Testis (tissue), 3 donors: ENCODE data around the gene TPSAB1. TPM values are rescaled to one million over a fixed set of nuclear protein-coding genes. Genes with fewer than 3 reads are reported as not detected.

Experiments used
- DNase-seq: peaks from one replicate; pipeline ENCODE4 v3.0.0-alpha.2; 2019
- H3K27ac ChIP-seq, 2 donors: fragments of 200-600 bp; sonication (generic); one replicate each; pipeline ENCODE4 v1.5.1; 2019
- H3K27me3 ChIP-seq: fragments of 200-600 bp; sonication (generic); one replicate; pipeline ENCODE4 v1.5.1; 2019
- H3K36me3 ChIP-seq: fragments of 200-600 bp; sonication (generic); one replicate; pipeline ENCODE4 v1.5.1; 2017; ENCODE audit warnings: low read depth; ENCODE audit errors: missing control alignments
- H3K4me1 ChIP-seq: fragments of 200-600 bp; sonication (generic); one replicate; pipeline ENCODE4 v1.5.1; 2019
- H3K4me3 ChIP-seq, 2 donors: fragments of 200-600 bp; sonication (generic); one replicate each; pipeline ENCODE4 v1.5.1; 2017 to 2019
- H3K9me3 ChIP-seq: fragments of 200-600 bp; sonication (generic); one replicate; pipeline ENCODE4 v1.5.1; 2017
- POLR2A ChIP-seq: fragments of 450-650 bp; IDR thresholded peaks from one replicate; pipeline ENCODE4 v1.6.1; 2017; ENCODE audit warnings: antibody characterized with exemption, mild to moderate bottlenecking, moderate library complexity
- WGBS, 2 donors: methylation state at CpG; one replicate each; pipeline ENCODE4 v1.1.5; 2018; 5-methylcytosine and 5-hydroxymethylcytosine counted together
- intact Hi-C: fragments of 100-400 bp; cut with DNase I; formaldehyde crosslinking; loops from one replicate; pipeline ENCODE4 v1.15.1; 2023; ENCODE audit warnings: low total_unique reads
- polyA plus RNA-seq: library from polyadenylated mRNA; stranded (reverse); fragments of 350-450 nt; fragmentation: Illumina TruSeq; extraction: RNeasy Lipid Tissue Mini Kit (QIAGEN cat#74804); gene quantifications from one replicate; pipeline ENCODE4 v1.2.3, GENCODE V29; 2014; ENCODE audit warnings: low read depth, low replicate concordance; ENCODE audit not compliant: insufficient read depth
- total RNA-seq, 2 donors: library from RNA; depleted of rRNA; stranded (reverse); fragments of >200 nt; gene quantifications; one replicate each; pipeline ENCODE4 v1.2.3, GENCODE V29; 2016
- TF ChIP-seq, protein P1 (sequence below), 3 experiments: fragments of 450-650 bp in 2 of 3; fragments of 200-600 bp in 1 of 3; sonication (generic) in 1 of 3; IDR thresholded peaks; one replicate each; pipeline ENCODE4 v1.5.1; 2016 to 2019; ENCODE audit warnings: antibody characterized with exemption in 3 of 3, mild to moderate bottlenecking in 2 of 3, moderate library complexity in 1 of 3

Gene TPSAB1
- total and polyA plus RNA-seq, 3 donors from 2014 or later, result 11.7 to 32.0 (median 12.2) TPM

DNA sequence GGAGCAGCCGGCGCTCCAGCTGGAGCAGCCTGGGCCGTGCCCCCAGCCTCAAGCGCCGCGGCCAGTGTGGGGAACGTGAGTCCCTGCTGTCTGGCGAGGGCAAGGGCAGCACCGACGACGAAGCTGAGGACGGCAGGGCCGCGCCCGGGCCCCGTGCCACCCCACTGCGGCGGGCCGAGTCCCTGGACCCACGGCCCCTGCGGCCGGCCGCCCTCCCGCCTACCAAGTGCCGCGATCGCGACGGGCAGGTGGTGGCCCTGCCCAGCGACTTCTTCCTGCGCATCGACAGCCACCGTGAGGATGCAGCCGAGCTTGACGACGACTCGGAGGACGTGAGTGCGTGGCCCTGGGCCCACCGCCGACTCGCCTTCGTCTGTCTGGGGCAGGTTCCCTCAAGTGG, 31.4 kb upstream of the TPSAB1 start:
- Histone ChIP-seq H3K27me3 (no peaks in the 10 kb centered on the region), H3K9me3 (no peaks in the 10 kb centered on the region), H3K36me3 (no peaks in the 10 kb centered on the region), H3K4me1 (no peaks in the 10 kb centered on the region), H3K27ac (no peak overlapping the region), H3K4me3 (no peak overlapping the region)
- TF ChIP-seq, protein P1, sequence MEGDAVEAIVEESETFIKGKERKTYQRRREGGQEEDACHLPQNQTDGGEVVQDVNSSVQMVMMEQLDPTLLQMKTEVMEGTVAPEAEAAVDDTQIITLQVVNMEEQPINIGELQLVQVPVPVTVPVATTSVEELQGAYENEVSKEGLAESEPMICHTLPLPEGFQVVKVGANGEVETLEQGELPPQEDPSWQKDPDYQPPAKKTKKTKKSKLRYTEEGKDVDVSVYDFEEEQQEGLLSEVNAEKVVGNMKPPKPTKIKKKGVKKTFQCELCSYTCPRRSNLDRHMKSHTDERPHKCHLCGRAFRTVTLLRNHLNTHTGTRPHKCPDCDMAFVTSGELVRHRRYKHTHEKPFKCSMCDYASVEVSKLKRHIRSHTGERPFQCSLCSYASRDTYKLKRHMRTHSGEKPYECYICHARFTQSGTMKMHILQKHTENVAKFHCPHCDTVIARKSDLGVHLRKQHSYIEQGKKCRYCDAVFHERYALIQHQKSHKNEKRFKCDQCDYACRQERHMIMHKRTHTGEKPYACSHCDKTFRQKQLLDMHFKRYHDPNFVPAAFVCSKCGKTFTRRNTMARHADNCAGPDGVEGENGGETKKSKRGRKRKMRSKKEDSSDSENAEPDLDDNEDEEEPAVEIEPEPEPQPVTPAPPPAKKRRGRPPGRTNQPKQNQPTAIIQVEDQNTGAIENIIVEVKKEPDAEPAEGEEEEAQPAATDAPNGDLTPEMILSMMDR (IDR thresholded peaks at IDR 0.05), result no peak
- TF ChIP-seq POLR2A, result no peak
- DNase-seq, result no peak
- WGBS, 2 donors, result 93 to 95% methylated on average over 18 to 25 of the region's 43 CpGs
- intact Hi-C loops, result no loop called here

DNA sequence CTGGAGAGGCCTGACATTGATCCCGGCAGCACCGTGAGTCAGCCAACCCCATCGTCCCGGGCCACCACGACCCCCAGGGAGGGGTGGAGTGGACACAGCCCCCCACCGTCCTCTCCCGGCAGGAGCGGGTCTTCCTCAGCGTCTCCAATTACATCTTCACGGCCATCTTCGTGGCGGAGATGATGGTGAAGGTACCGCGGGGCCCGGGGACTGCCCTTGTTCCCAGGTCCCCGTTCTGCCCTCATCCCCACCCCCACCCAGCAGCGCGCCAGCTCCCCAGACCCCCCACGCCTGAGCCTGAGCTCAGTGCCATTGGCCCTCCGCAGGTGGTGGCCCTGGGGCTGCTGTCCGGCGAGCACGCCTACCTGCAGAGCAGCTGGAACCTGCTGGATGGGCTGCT, 30.0 kb upstream of the TPSAB1 start:
- no peaks in the 10 kb centered on the region for H3K27me3 ChIP-seq
- H3K27ac ChIP-seq, result no peak overlapping the region
- H3K4me1 ChIP-seq, result no peaks in the 10 kb centered on the region
- WGBS, 2 donors, result 89 to 94% methylated on average over 18 to 23 of the region's 23 CpGs
- H3K36me3 ChIP-seq, result no peaks in the 10 kb centered on the region
- TF ChIP-seq POLR2A, result no peak
- TF ChIP-seq, protein P1 (IDR thresholded peaks at IDR 0.05), result no peak
- no peak overlapping the region for H3K4me3 ChIP-seq
- H3K9me3 ChIP-seq, result no peaks in the 10 kb centered on the region
- intact Hi-C loops, result no loop called here
- no peak for DNase-seq

DNA sequence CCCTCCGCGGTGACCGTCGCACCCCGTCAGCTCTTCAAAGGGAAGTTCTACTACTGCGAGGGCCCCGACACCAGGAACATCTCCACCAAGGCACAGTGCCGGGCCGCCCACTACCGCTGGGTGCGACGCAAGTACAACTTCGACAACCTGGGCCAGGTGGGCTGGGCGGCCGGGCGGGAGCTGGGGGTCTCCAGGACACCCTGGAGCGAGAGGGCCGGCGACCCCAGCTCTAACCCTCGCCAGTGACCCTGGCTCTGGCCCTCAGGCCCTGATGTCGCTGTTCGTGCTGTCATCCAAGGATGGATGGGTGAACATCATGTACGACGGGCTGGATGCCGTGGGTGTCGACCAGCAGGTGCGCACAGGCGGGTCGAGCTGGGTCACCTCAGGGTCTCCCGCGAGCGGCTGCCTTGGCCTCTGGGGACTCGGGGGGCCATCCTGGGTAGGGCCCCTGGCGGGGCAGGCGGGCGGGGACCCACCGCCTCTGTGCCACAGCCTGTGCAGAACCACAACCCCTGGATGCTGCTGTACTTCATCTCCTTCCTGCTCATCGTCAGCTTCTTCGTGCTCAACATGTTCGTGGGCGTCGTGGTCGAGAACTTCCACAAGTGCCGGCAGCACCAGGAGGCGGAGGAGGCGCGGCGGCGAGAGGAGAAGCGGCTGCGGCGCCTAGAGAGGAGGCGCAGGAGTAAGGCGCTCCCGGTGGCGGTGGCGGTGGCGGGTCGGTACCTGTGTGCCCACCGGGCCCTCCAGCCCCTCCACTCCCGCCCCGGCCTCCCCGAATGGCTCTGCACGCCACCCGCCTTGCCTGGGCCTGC, 28.8 kb upstream of the TPSAB1 start:
- H3K27ac ChIP-seq, result no peak overlapping the region

DNA sequence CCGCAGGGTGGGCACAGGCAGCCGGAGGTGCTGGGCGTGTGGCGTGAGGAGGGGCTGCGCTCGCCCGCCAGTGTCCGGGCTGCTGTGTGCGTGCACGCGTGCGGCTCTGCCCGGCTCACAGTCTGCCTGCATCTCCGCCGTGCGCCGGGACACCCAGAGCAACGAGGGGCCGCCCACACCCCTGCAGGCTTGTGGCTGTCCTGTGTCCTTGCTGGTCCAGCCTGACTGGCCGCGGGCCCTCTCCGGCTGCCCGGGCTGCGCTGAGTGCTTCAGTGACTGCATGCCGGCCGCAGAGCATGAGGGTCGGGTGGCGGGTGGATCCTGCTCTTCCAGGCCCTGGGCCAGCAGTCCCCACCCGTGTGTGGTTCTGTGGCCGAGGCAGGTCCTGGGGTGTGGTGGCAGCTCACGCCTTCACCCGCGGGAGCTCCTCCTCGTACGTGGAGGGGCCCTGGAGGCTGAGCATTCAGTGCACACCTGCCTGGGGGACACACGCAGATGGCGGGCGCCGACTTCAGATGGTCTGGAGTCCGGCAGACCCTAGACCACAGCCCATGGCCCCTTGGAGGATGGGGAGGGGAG, 27.8 kb upstream of the TPSAB1 start:
- Histone ChIP-seq H3K4me1 (no peaks in the 10 kb centered on the region), H3K27me3 (no peaks in the 10 kb centered on the region), H3K36me3 (no peaks in the 10 kb centered on the region), H3K9me3 (no peaks in the 10 kb centered on the region), H3K4me3 (no peak overlapping the region), H3K27ac (no peak overlapping the region)
- whole genome bisulfite sequencing, 2 donors, result 95% methylated on average over 4 to 23 of the region's 40 CpGs
- no peak for TF ChIP-seq POLR2A
- TF ChIP-seq, protein P1 (IDR thresholded peaks at IDR 0.05), result no peak
- no peak for DNase-seq
- intact Hi-C loops, result no loop called here

More for the DNA sequence above, 28.8 kb upstream of the TPSAB1 start:
- DNase-seq, result no peak
- Histone ChIP-seq H3K9me3 (no peaks in the 10 kb centered on the region), H3K4me3 (no peak overlapping the region), H3K36me3 (no peaks in the 10 kb centered on the region), H3K4me1 (no peaks in the 10 kb centered on the region), H3K27me3 (no peaks in the 10 kb centered on the region)
- intact Hi-C loops, result no loop called here
- 95 to 96% methylated on average over 21 to 65 of the region's 65 CpGs for WGBS, 2 donors
- TF ChIP-seq, protein P1 (IDR thresholded peaks at IDR 0.05), result no peak
- no peak for TF ChIP-seq POLR2A
